Fibroblast of lung (primary cell): Measurements from ENCODE around the gene ONECUT3.

ENCODE experiments used
- CTCF ChIP-seq, 2 donors: IDR thresholded peaks in 1 of 2; conservative IDR thresholded peaks in 1 of 2; 1 replicate in 1 of 2; 2 replicates in 1 of 2; pipeline ENCODE4 v1.5.1; 2011 to 2012; ENCODE audit warnings: low read length in 2 of 2, control low read depth in 1 of 2, inconsistent platforms in 1 of 2, low read depth in 1 of 2, mild to moderate bottlenecking in 1 of 2
- EZH2 ChIP-seq: IDR thresholded peaks from 2 replicates; pipeline ENCODE4 v1.5.1; 2012; ENCODE audit warnings: low read length, control low read depth, mild to moderate bottlenecking; ENCODE audit errors: missing control alignments

- TF ChIP-seq CTCF (conservative IDR thresholded peaks at IDR 0.05 in 1 of 2, IDR thresholded peaks at IDR 0.05 in 1 of 2; ENCODE audit: low read depth in 1 of 2, low read length in 2 of 2), result no peak
- no peak for TF ChIP-seq EZH2
Observed at GRCh38 chr19:1734321-1734966, 18.9 kb upstream of the ONECUT3 start.
